MM.1S (cell line): ENCODE results near the gene BEAN1.

Experiments
- EZH2phosphoT487 ChIP-seq: fragments of 300-600 bp; sonication (generic); IDR thresholded peaks from 2 replicates; pipeline ENCODE4 v1.6.1; 2018; ENCODE audit warnings: antibody characterized with exemption, low read length
- TF ChIP-seq, protein P1 (sequence below): fragments of 300-600 bp; sonication (generic); IDR thresholded peaks from 2 replicates; pipeline ENCODE4 v1.5.1; 2016; ENCODE audit warnings: antibody characterized with exemption, low read length, mixed read lengths

DNA sequence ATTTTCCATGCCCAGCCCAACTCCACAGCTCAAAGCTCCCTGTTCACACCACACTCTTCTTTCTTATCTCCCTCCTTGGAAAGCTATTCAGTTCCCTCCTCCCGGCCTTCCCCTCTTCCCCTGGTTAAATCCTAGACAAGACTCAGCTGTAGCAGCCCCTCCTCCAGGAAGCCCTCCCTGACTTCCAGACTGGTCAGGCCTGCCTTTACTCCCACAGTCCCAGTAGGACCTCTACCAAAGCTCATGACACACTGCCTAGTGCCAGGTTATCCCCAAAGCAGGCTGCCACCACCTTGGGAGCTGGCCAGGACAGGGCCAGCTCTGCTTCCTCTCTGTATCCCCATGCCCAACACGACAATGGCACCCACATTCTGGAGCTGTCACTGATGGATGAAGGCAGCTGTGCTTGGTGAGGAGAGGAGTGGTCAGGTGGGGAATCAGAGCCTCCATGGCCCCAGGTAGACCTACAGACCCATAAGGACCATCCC lies 50.0 kb downstream of the BEAN1 start:
- TF ChIP-seq, protein P1, sequence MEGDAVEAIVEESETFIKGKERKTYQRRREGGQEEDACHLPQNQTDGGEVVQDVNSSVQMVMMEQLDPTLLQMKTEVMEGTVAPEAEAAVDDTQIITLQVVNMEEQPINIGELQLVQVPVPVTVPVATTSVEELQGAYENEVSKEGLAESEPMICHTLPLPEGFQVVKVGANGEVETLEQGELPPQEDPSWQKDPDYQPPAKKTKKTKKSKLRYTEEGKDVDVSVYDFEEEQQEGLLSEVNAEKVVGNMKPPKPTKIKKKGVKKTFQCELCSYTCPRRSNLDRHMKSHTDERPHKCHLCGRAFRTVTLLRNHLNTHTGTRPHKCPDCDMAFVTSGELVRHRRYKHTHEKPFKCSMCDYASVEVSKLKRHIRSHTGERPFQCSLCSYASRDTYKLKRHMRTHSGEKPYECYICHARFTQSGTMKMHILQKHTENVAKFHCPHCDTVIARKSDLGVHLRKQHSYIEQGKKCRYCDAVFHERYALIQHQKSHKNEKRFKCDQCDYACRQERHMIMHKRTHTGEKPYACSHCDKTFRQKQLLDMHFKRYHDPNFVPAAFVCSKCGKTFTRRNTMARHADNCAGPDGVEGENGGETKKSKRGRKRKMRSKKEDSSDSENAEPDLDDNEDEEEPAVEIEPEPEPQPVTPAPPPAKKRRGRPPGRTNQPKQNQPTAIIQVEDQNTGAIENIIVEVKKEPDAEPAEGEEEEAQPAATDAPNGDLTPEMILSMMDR = no peak
- TF ChIP-seq EZH2phosphoT487 = no peak
